Neutrophil (primary cell): ENCODE data around the gene ANKRD65.
"Not testable (repeated sequence)": the region's sequence is repeated elsewhere in the genome, so short reads cannot be mapped to it uniquely, and the experiment has no call there.

Source experiments
- H3K27ac ChIP-seq: fragments of 200-600 bp; sonication (generic); 2 replicates; pipeline ENCODE4 v1.5.1; 2016; ENCODE audit warnings: mild to moderate bottlenecking, moderate library complexity
- H3K27me3 ChIP-seq: fragments of 200-600 bp; sonication (generic); 2 replicates; pipeline ENCODE4 v1.6.0; 2016; ENCODE audit warnings: mild to moderate bottlenecking
- H3K36me3 ChIP-seq: fragments of 200-600 bp; sonication (generic); 2 replicates; pipeline ENCODE4 v1.5.1; 2017
- H3K4me1 ChIP-seq, 2 experiments: fragments of 200-600 bp in 1 of 2; sonication (generic) in 1 of 2; 1 replicate in 1 of 2; 2 replicates in 1 of 2; pipeline versions ENCODE4 v1.5.1 to v1.6.1; 2013 to 2016; ENCODE audit warnings: low read depth in 1 of 2, low read length in 1 of 2, mild to moderate bottlenecking in 1 of 2, moderate library complexity in 1 of 2; ENCODE audit not compliant: control insufficient read depth in 1 of 2, insufficient read depth in 1 of 2
- H3K4me3 ChIP-seq, 2 experiments: fragments of 200-600 bp in 1 of 2; sonication (generic) in 1 of 2; 1 replicate in 1 of 2; 2 replicates in 1 of 2; pipeline ENCODE4 v1.5.1; 2013 to 2016; ENCODE audit warnings: low read depth in 1 of 2, low read length in 1 of 2, mild to moderate bottlenecking in 1 of 2, moderate library complexity in 1 of 2
- H3K9me3 ChIP-seq: fragments of 200-600 bp; sonication (generic); 2 replicates; pipeline ENCODE4 v1.5.1; 2016
- TF ChIP-seq, protein P1 (sequence below): fragments of 200-600 bp; sonication (generic); IDR thresholded peaks from 2 replicates; pipeline ENCODE4 v1.5.1; 2016; ENCODE audit warnings: antibody characterized with exemption

The ANKRD65 gene

DNA sequence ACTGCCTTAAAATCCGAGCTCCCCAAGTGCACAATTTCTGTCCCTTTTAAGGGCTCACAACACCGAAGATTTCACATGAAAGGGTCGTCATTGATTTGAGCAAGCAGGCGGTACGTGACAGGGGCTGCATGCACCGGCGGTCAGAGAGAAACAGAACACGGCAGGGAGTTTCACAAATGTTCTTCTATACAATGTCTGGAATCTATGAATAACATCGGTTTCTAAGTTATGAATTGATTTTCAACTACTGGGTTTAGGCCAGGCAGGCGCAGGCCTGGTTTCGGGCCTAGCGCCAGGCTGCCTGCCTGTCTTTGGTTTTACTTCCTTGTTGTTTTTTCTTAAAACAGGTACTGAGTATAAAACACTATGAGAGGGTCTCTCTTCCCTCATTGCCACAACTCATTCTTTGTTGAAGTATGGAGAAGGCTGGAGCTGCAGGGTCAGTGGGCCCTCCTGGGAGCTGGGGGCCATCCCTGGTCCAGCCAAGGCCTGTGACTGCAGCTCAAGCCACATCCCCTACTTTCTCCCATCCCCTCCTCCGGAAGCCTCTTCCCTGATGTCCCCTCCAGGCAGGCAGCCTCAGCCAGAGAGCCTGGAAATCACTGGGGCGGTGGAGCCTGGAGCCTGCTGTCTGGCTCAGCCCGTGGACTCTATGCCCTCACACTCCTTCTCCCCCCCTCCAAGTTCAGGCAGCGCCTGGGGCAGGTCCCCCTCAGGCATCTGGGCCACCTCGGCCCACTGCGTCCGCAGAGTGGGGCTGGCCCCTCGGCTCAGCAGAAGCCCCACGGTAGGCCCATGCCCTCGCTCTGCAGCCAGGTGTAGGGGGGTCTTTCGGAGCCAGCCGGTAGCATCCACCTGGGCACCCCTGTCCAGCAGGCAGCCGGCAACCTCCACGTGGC is 2.4 kb downstream of the ANKRD65 start:
- Histone ChIP-seq H3K4me3 (no peak overlapping the region), H3K4me1 (no peaks in the 10 kb centered on the region), H3K27me3 (peaks cover 84% of the 10 kb centered on the region), H3K9me3 (no peaks in the 10 kb centered on the region), H3K27ac (no peak overlapping the region), H3K36me3 (no peaks in the 10 kb centered on the region)
- TF ChIP-seq, protein P1, sequence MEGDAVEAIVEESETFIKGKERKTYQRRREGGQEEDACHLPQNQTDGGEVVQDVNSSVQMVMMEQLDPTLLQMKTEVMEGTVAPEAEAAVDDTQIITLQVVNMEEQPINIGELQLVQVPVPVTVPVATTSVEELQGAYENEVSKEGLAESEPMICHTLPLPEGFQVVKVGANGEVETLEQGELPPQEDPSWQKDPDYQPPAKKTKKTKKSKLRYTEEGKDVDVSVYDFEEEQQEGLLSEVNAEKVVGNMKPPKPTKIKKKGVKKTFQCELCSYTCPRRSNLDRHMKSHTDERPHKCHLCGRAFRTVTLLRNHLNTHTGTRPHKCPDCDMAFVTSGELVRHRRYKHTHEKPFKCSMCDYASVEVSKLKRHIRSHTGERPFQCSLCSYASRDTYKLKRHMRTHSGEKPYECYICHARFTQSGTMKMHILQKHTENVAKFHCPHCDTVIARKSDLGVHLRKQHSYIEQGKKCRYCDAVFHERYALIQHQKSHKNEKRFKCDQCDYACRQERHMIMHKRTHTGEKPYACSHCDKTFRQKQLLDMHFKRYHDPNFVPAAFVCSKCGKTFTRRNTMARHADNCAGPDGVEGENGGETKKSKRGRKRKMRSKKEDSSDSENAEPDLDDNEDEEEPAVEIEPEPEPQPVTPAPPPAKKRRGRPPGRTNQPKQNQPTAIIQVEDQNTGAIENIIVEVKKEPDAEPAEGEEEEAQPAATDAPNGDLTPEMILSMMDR = no peak

DNA sequence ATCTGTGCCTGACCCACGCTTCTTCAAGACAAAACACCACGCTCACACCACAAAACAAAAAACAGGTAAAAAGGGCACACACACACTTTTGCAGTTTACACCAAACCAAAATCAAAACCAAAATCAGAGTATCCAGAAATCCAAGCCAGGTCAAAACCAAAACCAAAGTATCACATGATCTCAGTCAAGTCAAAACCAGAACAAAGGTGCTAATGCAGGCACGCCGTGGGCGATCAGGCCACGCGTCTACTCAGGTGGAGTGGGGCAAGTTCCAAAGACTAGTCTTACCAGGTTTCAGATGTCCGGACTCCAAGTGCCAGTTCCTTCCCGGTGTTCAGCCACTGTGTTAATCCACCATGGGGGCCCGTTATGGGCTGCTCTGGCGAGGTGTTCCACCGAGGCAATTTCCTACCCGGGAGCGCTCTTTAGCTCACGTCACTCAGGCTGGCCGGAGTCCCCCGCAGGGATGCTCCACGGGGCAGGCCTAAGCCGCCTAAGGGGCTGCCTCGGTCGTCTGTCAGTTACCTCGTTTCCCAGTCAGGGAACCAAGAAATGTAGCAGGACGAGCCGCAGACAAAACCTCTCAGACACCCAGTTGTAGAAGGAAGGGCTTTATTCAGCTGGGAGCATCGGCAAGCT is 3.1 kb downstream of the ANKRD65 start:
- not testable (repeated sequence) for H3K27ac ChIP-seq, H3K9me3 ChIP-seq, H3K4me1 ChIP-seq, H3K4me3 ChIP-seq, H3K36me3 ChIP-seq
- H3K27me3 ChIP-seq = peaks cover 80% of the 10 kb centered on the region

DNA sequence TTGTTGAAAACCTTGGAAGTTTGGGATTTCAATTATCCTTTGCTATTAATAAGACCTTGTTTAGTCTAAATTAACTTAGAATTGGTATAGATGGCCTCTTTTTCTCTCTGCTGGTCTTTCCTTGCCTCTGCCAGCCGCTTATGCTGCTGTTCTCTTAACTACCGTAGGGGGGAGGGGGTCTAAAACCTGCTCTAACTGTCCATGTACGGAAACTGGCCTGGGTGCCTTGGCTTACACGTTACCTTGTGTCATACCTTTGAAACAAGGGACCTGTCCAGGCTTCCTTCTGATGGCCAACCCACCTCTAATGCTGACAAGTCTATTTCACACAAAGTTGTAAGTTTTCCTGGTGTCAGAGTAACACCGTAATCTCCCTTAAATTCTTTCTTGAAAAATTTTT is 3.7 kb downstream of the ANKRD65 start:
- H3K27ac ChIP-seq, H3K36me3 ChIP-seq, H3K4me1 ChIP-seq, H3K4me3 ChIP-seq, H3K9me3 ChIP-seq: not testable (repeated sequence)
- H3K27me3 ChIP-seq = peaks cover 75% of the 10 kb centered on the region

DNA sequence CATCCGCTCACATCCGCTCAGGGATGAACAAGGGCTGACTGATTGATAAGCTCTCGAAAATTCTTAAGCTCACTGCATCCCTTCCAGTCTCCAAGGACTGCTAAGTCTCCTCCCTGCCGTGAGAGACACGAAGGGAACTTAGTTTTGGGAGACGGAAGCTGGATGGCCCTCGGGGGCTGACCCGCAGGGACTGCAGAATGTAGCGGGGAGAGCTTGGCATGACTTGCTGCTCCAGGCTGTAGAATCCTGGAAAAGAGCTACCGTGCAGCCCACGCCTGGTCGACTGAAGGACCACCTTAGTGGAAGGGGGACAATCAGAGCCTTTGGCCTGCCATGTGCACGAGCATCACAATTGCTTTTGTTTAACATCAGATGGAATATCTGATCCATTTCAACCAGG is 5.3 kb downstream of the ANKRD65 start:
- Histone ChIP-seq H3K4me1 (no peaks in the 10 kb centered on the region), H3K4me3 (no peak overlapping the region), H3K27ac (no peak overlapping the region), H3K27me3 (peaks cover 58% of the 10 kb centered on the region), H3K9me3 (peaks cover 5% of the 10 kb centered on the region), H3K36me3 (no peaks in the 10 kb centered on the region)
- TF ChIP-seq, protein P1 = no peak

- H3K27ac ChIP-seq, H3K9me3 ChIP-seq, H3K4me3 ChIP-seq, H3K36me3 ChIP-seq, H3K4me1 ChIP-seq: not testable (repeated sequence)
- H3K27me3 ChIP-seq = peaks cover 27% of the 10 kb centered on the region
Measured at GRCh38 chr1:1412311-1412902, 8.7 kb downstream of the ANKRD65 start.

DNA sequence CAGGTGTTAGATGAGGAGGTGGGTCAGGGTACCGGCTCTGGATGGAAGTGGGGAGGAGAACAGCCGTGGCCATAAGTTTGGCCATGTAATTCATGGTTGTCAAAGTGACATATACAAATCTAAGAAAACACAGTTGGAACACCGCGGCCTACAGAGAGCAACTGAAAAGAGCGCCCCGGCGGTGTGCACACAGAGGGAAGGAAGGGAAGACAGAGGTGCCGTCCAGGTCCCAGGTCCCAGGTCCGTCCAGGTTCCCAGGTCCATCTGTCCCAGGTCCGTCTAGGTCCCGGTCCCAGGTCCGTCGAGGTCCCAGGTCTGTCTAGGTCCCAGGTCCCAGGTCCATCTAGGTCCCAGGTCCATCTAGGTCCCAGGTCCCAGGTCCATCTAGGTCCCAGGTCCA is 9.4 kb downstream of the ANKRD65 start:
- Histone ChIP-seq H3K4me1 (peaks cover 11 to 14% of the 10 kb centered on the region in 2 experiments), H3K27me3 (peaks cover 25% of the 10 kb centered on the region), H3K36me3 (no peaks in the 10 kb centered on the region), H3K9me3 (peaks cover 5% of the 10 kb centered on the region), H3K4me3 (no peak overlapping the region), H3K27ac (no peak overlapping the region)
- TF ChIP-seq, protein P1 = no peak

DNA sequence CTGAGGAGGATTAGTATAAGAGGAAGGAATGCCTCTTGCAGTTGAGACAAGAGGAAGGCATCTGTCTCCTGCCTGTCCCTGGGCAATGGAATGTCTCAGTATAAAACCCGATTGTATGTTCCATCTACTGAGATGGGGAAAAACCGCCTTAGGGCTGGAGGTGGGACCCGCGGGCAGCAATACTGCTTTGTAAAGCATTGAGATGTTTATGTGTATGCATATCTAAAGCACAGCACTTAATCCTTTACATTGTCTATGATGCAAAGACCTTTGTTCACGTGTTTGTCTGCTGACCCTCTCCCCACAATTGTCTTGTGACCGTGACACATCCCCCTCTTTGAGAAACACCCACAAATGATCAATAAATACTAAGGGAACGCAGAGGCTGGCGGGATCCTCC is 10.8 kb downstream of the ANKRD65 start:
- H3K9me3 ChIP-seq, H3K36me3 ChIP-seq, H3K27ac ChIP-seq, H3K4me3 ChIP-seq: not testable (repeated sequence)
- Histone ChIP-seq H3K4me1 (peaks cover 19 to 22% of the 10 kb centered on the region in 2 experiments), H3K27me3 (peaks cover 14% of the 10 kb centered on the region)
